ENCODE results near the gene TMEM123. TPM values are rescaled to one million over a fixed set of nuclear protein-coding genes. Genes with fewer than 3 reads are reported as not detected.

Gene TMEM123
- total and polyA plus RNA-seq, 2 of the 8 experiments (the other 6 are each of a cell fraction or from before 2014, with no cell fraction given) = 75.5 to 80.1 TPM

GRCh38 chr11:102464037-102464436 lies 11.5 kb upstream of the TMEM123 start:
- no peak overlapping the region for H4K5ac ChIP-seq (ENCODE audit: insufficient read length, low read depth, low read length)
- H2BK15ac ChIP-seq (ENCODE audit: low read length) = no peak overlapping the region
- FAIRE-seq (no peak), DNase-seq (ENCODE audit: low read depth in 1 of 2, low spot score in 2 of 2) (no peak)
- no peak overlapping the region for H3K9ac ChIP-seq (replicated peaks in 1 of 4; ENCODE audit: extremely low read depth in 1 of 4, low read depth in 3 of 4, low read length in 3 of 4)
- H3K79me2 ChIP-seq (ENCODE audit: control insufficient read depth in 1 of 2, insufficient read depth in 2 of 2, low read length in 2 of 2) = no peaks in the 10 kb centered on the region
- H3K23me2 ChIP-seq (ENCODE audit: low read depth, low read length) = no peaks in the 10 kb centered on the region
- H3K14ac ChIP-seq (ENCODE audit: insufficient read length) = no peak overlapping the region
- TF ChIP-seq CBX5 (IDR thresholded peaks at IDR 0.05; ENCODE audit: low read depth, low read length) = no peak
- no peak for TF ChIP-seq SUZ12 (IDR thresholded peaks at IDR 0.05; ENCODE audit: low read length)
- no peak for TF ChIP-seq MAFK (IDR thresholded peaks at IDR 0.05; ENCODE audit: low read depth, low read length)
- TF ChIP-seq RBBP5 (IDR thresholded peaks at IDR 0.05; ENCODE audit: borderline replicate concordance, low read depth, low read length) = no peak
- no peak for TF ChIP-seq RXRA (IDR thresholded peaks at IDR 0.05; ENCODE audit: insufficient read depth, low read depth, low read length)
- TF ChIP-seq CHD1 (IDR thresholded peaks at IDR 0.05; ENCODE audit: low read depth, low read length) = no peak
- TF ChIP-seq TEAD4 (IDR thresholded peaks at IDR 0.05; ENCODE audit: low read depth, low read length) = no peak
- no peak for TF ChIP-seq JUN (IDR thresholded peaks at IDR 0.05; ENCODE audit: low read depth, low read length)
- TF ChIP-seq FOSL1 (IDR thresholded peaks at IDR 0.05; ENCODE audit: insufficient read depth, low read depth, low read length) = no peak
- no peak for TF ChIP-seq YY1 (IDR thresholded peaks at IDR 0.05; ENCODE audit: low read depth, low read length)
- TF ChIP-seq PHF8 (conservative IDR thresholded peaks at IDR 0.05; ENCODE audit: low read depth, low read length) = no peak
- TF ChIP-seq KDM1A (IDR thresholded peaks at IDR 0.05; ENCODE audit: borderline replicate concordance, low read length) = no peak
- TF ChIP-seq CEBPB (IDR thresholded peaks at IDR 0.05; ENCODE audit: low read depth, low read length) = no peak
- TF ChIP-seq CREB1 (IDR thresholded peaks at IDR 0.05) = no peak
- TF ChIP-seq CBX8 (IDR thresholded peaks at IDR 0.05; ENCODE audit: borderline replicate concordance, low read depth, low read length) = no peak
- H3K27ac ChIP-seq (ENCODE audit: low read depth, low read length) = no peak overlapping the region
- H3K18ac ChIP-seq (ENCODE audit: extremely low read depth, low read length) = no peak overlapping the region
- no peak overlapping the region for H2BK5ac ChIP-seq (ENCODE audit: low read depth, low read length)
- H3K4ac ChIP-seq (replicated peaks; ENCODE audit: insufficient read length, low read depth, low read length) = no peak overlapping the region
- H3K4me2 ChIP-seq (ENCODE audit: insufficient read depth in 1 of 2, low read depth in 2 of 2, low read length in 2 of 2) = no peak overlapping the region
- no peak overlapping the region for H2BK120ac ChIP-seq (replicated peaks; ENCODE audit: low read depth, low read length)
- no peak overlapping the region for H4K8ac ChIP-seq (ENCODE audit: extremely low read depth, insufficient read depth, low read length)
- H2AFZ ChIP-seq (ENCODE audit: low read length) = no peak overlapping the region; the same call in 1 of the 2 replicates
- no peak overlapping the region for H2AK5ac ChIP-seq (ENCODE audit: low read depth, low read length)
- H3K9me3 ChIP-seq (ENCODE audit: insufficient read depth in 2 of 2, low read depth in 1 of 2, low read length in 1 of 2) = no peaks in the 10 kb centered on the region
- H4K20me1 ChIP-seq (replicated peaks in 1 of 2; ENCODE audit: control insufficient read depth in 1 of 2, insufficient read depth in 2 of 2, low read length in 2 of 2) = no peaks in the 10 kb centered on the region
- ChIA-PET POLR2A (ENCODE audit: partially characterized antibody) (no interaction called here), CTCF (ENCODE audit: partially characterized antibody) (interaction anchor here (1.6 kb wide), 1 partner anchor 202 kb away, joined by 5 read pairs; no protein-coding TSS in a partner anchor)
- no peak overlapping the region for H2BK20ac ChIP-seq (ENCODE audit: low read length)
- H3K27me3 ChIP-seq (replicated peaks in 1 of 4; ENCODE audit: control insufficient read depth in 3 of 4, extremely low read depth in 1 of 4, insufficient read depth in 3 of 4, low read length in 3 of 4) = no peaks in the 10 kb centered on the region
- 96% methylated on average over 9 of the region's 9 CpGs; no CpG with 5 or more reads in 1 of the 2 experiments for WGBS, 2 experiments (ENCODE audit: extremely low coverage in 1 of 2, insufficient coverage in 1 of 2, insufficient read length in 1 of 2, insufficient replicate concordance in 2 of 2, low coverage in 1 of 2, low lambda C conversion rate in 2 of 2, missing lambda C conversion rate in 1 of 2)
- no peaks in the 10 kb centered on the region for H3K79me1 ChIP-seq (ENCODE audit: low read depth, low read length)
- H4K91ac ChIP-seq (replicated peaks; ENCODE audit: insufficient read length, low read length) = no peak overlapping the region
- H3K4me3 ChIP-seq (ENCODE audit: extremely low read depth in 1 of 4, insufficient read depth in 2 of 4, low read depth in 3 of 4, low read length in 4 of 4) = no peak overlapping the region
- no peak overlapping the region for H2BK12ac ChIP-seq (ENCODE audit: low read depth, low read length)
- H3K56ac ChIP-seq (replicated peaks; ENCODE audit: insufficient read length, low read depth, low read length) = no peak overlapping the region
- no peak overlapping the region for H3K23ac ChIP-seq (ENCODE audit: insufficient read length)
- H3K36me3 ChIP-seq (ENCODE audit: control insufficient read depth in 2 of 4, insufficient read depth in 4 of 4, low read length in 3 of 4) = no peaks in the 10 kb centered on the region
- H3K4me1 ChIP-seq (replicated peaks in 1 of 4; ENCODE audit: control insufficient read depth in 3 of 4, insufficient read depth in 4 of 4, low read length in 3 of 4) = no peaks in the 10 kb centered on the region
